Hepatocyte (in vitro differentiated cells): ENCODE data around the gene CAP2. TPM values are rescaled to one million over a fixed set of nuclear protein-coding genes. Genes with fewer than 3 reads are reported as not detected.

Experiments used
- DNase-seq: peaks from one replicate; pipeline ENCODE4 v3.0.0-alpha.2; 2016; ENCODE audit warnings: low spot score
- H2AFZ ChIP-seq: fragments of 200-600 bp; sonication (generic); 2 replicates; pipeline ENCODE4 v1.6.0; 2016; ENCODE audit warnings: antibody characterized with exemption, mild to moderate bottlenecking
- H3K27ac ChIP-seq: fragments of 200-600 bp; sonication (generic); 2 replicates; pipeline ENCODE4 v1.5.1; 2016; ENCODE audit warnings: mild to moderate bottlenecking
- H3K27me3 ChIP-seq: fragments of 200-600 bp; sonication (generic); 2 replicates; pipeline ENCODE4 v1.6.1; 2016
- H3K36me3 ChIP-seq: fragments of 200-600 bp; sonication (generic); replicated peaks from 2 replicates; pipeline ENCODE4 v1.5.1; 2016; ENCODE audit warnings: low read depth; ENCODE audit not compliant: insufficient read depth
- H3K4me1 ChIP-seq: fragments of 200-600 bp; sonication (generic); 2 replicates; pipeline ENCODE4 v1.5.1; 2016; ENCODE audit warnings: mild to moderate bottlenecking, moderate library complexity; ENCODE audit not compliant: insufficient read depth
- H3K4me2 ChIP-seq: fragments of 200-600 bp; sonication (generic); 2 replicates; pipeline ENCODE4 v1.6.0; 2016
- H3K4me3 ChIP-seq: fragments of 200-600 bp; sonication (generic); 2 replicates; pipeline ENCODE4 v1.5.1; 2016; ENCODE audit warnings: mild to moderate bottlenecking
- H3K79me2 ChIP-seq: fragments of 200-600 bp; sonication (generic); 2 replicates; pipeline ENCODE4 v1.6.0; 2017; ENCODE audit warnings: mild to moderate bottlenecking
- H3K9me2 ChIP-seq: fragments of 200-600 bp; sonication (generic); replicated peaks from 2 replicates; pipeline ENCODE4 v1.6.0; 2017; ENCODE audit warnings: mild to moderate bottlenecking; ENCODE audit not compliant: insufficient read depth
- H3K9me3 ChIP-seq: fragments of 200-600 bp; sonication (generic); 2 replicates; pipeline ENCODE4 v1.5.1; 2016; ENCODE audit warnings: low read depth, mild to moderate bottlenecking
- H4K20me1 ChIP-seq: fragments of 200-600 bp; sonication (generic); 2 replicates; pipeline ENCODE4 v1.6.0; 2016; ENCODE audit warnings: mild to moderate bottlenecking; ENCODE audit not compliant: insufficient read depth, poor library complexity, severe bottlenecking
- CTCF ChIP-seq: fragments of 200-600 bp; sonication (generic); IDR thresholded peaks from 2 replicates; pipeline ENCODE4 v1.5.1; 2016; ENCODE audit warnings: antibody characterized with exemption, mild to moderate bottlenecking; ENCODE audit not compliant: poor library complexity
- EZH2 ChIP-seq: fragments of 200-600 bp; sonication (generic); IDR thresholded peaks from 2 replicates; pipeline ENCODE4 v1.6.1; 2016; ENCODE audit warnings: antibody characterized with exemption, mild to moderate bottlenecking, borderline replicate concordance
- EZH2phosphoT487 ChIP-seq: fragments of 200-600 bp; sonication (generic); IDR thresholded peaks from one replicate; pipeline ENCODE4 v1.6.1; 2018; ENCODE audit warnings: antibody characterized with exemption, mild to moderate bottlenecking, low read depth, moderate library complexity; ENCODE audit not compliant: unreplicated experiment, severe bottlenecking
- WGBS: methylation state at CpG from one replicate; pipeline ENCODE4 v1.1.6; 2016; ENCODE audit warnings: low lambda C conversion rate; ENCODE audit errors: missing lambda C conversion rate; 5-methylcytosine and 5-hydroxymethylcytosine counted together
- polyA plus RNA-seq: library from polyadenylated mRNA; unstranded; fragments of >200 nt; fragmentation: Nextera tagmentation; extraction: Ambion mirVana; gene quantifications from 2 replicates; pipeline ENCODE4 v1.2.1, GENCODE V29; 2016
- total RNA-seq: library from RNA; depleted of rRNA; stranded (reverse); fragments of >200 nt; gene quantifications from 2 replicates; pipeline ENCODE4 v1.2.3, GENCODE V29; 2014

Gene CAP2
- total and polyA plus RNA-seq, 2 experiments from 2014 or later, result 6.5 to 8.7 TPM

GRCh38 chr6:17365961-17366360 lies 27.4 kb upstream of the CAP2 start:
- H3K36me3 ChIP-seq, result no peaks in the 10 kb centered on the region
- no peak overlapping the region for H3K4me2 ChIP-seq
- no peak for DNase-seq
- no peak overlapping the region for H3K4me3 ChIP-seq
- H3K9me3 ChIP-seq, result no peaks in the 10 kb centered on the region
- H3K79me2 ChIP-seq, result no peaks in the 10 kb centered on the region
- no peaks in the 10 kb centered on the region for H3K27me3 ChIP-seq
- H3K4me1 ChIP-seq, result no peaks in the 10 kb centered on the region
- no peaks in the 10 kb centered on the region for H4K20me1 ChIP-seq
- TF ChIP-seq EZH2phosphoT487 (no peak), CTCF (no peak)
- no peaks in the 10 kb centered on the region for H3K9me2 ChIP-seq
- H3K27ac ChIP-seq, result no peak overlapping the region
- H2AFZ ChIP-seq, result no peak overlapping the region

GRCh38 chr6:17367868-17368267 lies 25.5 kb upstream of the CAP2 start:
- Histone ChIP-seq H3K4me3 (no peak overlapping the region), H3K79me2 (no peaks in the 10 kb centered on the region), H3K27ac (no peak overlapping the region), H3K4me2 (no peak overlapping the region), H3K36me3 (no peaks in the 10 kb centered on the region), H4K20me1 (no peaks in the 10 kb centered on the region), H3K27me3 (no peaks in the 10 kb centered on the region), H3K9me3 (no peaks in the 10 kb centered on the region), H3K4me1 (no peaks in the 10 kb centered on the region), H3K9me2 (no peaks in the 10 kb centered on the region), H2AFZ (no peak overlapping the region)
- DNase-seq, result no peak
- 100% methylated on average over 1 of the region's 1 CpG for WGBS
- TF ChIP-seq EZH2phosphoT487 (no peak), EZH2 (no peak), CTCF (no peak)

- TF ChIP-seq EZH2phosphoT487, result no peak
- TF ChIP-seq EZH2, result no peak
- TF ChIP-seq CTCF, result no peak
- H3K9me2 ChIP-seq, result no peaks in the 10 kb centered on the region
- no peaks in the 10 kb centered on the region for H4K20me1 ChIP-seq
- H3K79me2 ChIP-seq, result no peaks in the 10 kb centered on the region
- no peak overlapping the region for H2AFZ ChIP-seq
- H3K36me3 ChIP-seq, result no peaks in the 10 kb centered on the region
- H3K4me3 ChIP-seq, result no peak overlapping the region
- no peaks in the 10 kb centered on the region for H3K9me3 ChIP-seq
- 86% methylated on average over 7 of the region's 7 CpGs for WGBS
- H3K4me1 ChIP-seq, result no peaks in the 10 kb centered on the region
- no peaks in the 10 kb centered on the region for H3K27me3 ChIP-seq
- no peak overlapping the region for H3K4me2 ChIP-seq
- no peak for DNase-seq
- H3K27ac ChIP-seq, result no peak overlapping the region
Measured at GRCh38 chr6:17381424-17382147, 11.8 kb upstream of the CAP2 start.

- 69% methylated on average over 7 of the region's 7 CpGs for WGBS
- no peak overlapping the region for H3K4me2 ChIP-seq
- TF ChIP-seq EZH2, result no peak
- TF ChIP-seq CTCF, result no peak
- no peak for TF ChIP-seq EZH2phosphoT487
- H3K27me3 ChIP-seq, result no peaks in the 10 kb centered on the region
- DNase-seq, result no peak
- H3K27ac ChIP-seq, result no peak overlapping the region
- no peak overlapping the region for H3K4me3 ChIP-seq
- H2AFZ ChIP-seq, result no peak overlapping the region
- no peaks in the 10 kb centered on the region for H3K9me3 ChIP-seq
- no peaks in the 10 kb centered on the region for H3K79me2 ChIP-seq
- no peaks in the 10 kb centered on the region for H3K9me2 ChIP-seq
- H3K36me3 ChIP-seq, result no peaks in the 10 kb centered on the region
- H4K20me1 ChIP-seq, result no peaks in the 10 kb centered on the region
- H3K4me1 ChIP-seq, result no peaks in the 10 kb centered on the region
Measured at GRCh38 chr6:17385660-17386059, 7.7 kb upstream of the CAP2 start.
